GM18499 (cell line): ENCODE data around the gene XRN1.

Experiments used
- ATAC-seq: cut with Tn5 transposase; IDR thresholded peaks from one replicate; pipeline ENCODE4 v1.9.1; 2021; ENCODE audit warnings: moderate number of reproducible peaks; ENCODE audit not compliant: insufficient read depth, unreplicated experiment

The XRN1 gene

GRCh38 chr3:142274908-142275307, 172.9 kb downstream of the XRN1 start:
- ATAC-seq: no peak

- ATAC-seq: no peak
These were observed 174.3 kb downstream of the XRN1 start for GRCh38 chr3:142273501-142273900.

- ATAC-seq: no peak
These were observed 175.5 kb downstream of the XRN1 start for GRCh38 chr3:142272200-142272891.

- ATAC-seq: no peak
These were observed 177.4 kb downstream of the XRN1 start for GRCh38 chr3:142270407-142270806.

DNA sequence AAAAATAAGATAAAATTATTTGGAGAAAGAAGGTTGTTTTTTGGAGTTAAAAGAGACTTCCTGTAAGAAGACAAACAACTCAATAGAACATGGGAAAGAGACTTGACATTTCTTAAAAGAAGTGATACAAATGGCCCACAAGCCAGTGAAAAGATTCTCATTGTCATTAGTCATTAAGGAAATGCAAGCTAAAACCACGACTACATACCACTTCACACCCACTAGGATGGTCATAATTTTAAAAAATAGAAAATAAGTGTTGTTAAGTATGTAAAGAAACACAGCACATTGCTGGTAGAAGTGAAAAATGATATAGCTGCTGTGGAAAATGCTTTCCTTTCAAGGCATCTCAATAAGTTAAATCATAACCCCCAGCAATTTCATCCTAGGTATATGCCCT, 178.1 kb downstream of the XRN1 start:
- ATAC-seq: no peak

GRCh38 chr3:142268426-142268825, 179.4 kb downstream of the XRN1 start:
- no peak for ATAC-seq

- no peak for ATAC-seq
These were observed 180.6 kb downstream of the XRN1 start for GRCh38 chr3:142267269-142267668.

- no peak for ATAC-seq
These were observed 184.7 kb downstream of the XRN1 start for GRCh38 chr3:142263112-142263511.

GRCh38 chr3:142259359-142259758, 188.5 kb downstream of the XRN1 start:
- no peak for ATAC-seq

DNA sequence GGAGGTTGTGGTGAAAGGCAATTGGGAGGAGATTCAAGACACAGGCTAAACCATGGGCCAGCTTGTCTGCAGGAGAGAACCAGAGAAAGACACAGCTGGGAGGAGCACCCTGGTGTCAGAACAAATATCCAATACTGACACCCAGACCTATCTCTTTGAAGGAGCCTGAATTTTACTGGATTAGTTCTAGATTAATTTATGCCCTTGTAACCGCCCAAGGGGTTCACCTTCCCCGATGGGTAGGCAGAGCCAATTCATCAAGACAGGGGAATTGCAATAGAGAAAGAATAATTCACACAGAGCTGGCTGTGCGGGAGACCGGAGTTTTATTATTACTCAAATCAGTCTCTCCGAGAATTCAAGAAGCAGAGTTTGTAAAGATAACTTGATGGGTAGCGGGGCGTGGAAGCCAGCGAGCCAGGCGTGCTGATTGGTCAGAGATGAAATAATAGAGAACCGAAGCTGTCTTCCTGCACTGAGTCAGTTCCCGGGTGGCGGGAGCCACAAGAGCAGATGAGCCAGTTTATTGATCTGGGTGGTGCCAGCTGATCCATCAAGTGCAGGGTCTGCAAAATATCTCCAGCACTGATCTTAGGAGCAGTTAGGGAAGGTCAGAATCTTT, 191.0 kb downstream of the XRN1 start:
- ATAC-seq: no peak
